Stimulated activated CD4-positive, alpha-beta T cell treated with anti-CD3 and anti-CD28 coated beads, Interleukin-12 subunit alpha, Interleukin-12 subunit beta, amount 100 ng/mL, for 4 hours (primary cell): Measurements from ENCODE around the gene METTL27.
"Not testable (repeated sequence)": the region's sequence is repeated elsewhere in the genome, so short reads cannot be mapped to it uniquely, and the experiment has no call there.

Experiments
- DNase-seq: peaks from one replicate; pipeline ENCODE4 v3.0.0-alpha.2; 2020

METTL27 gene

DNA sequence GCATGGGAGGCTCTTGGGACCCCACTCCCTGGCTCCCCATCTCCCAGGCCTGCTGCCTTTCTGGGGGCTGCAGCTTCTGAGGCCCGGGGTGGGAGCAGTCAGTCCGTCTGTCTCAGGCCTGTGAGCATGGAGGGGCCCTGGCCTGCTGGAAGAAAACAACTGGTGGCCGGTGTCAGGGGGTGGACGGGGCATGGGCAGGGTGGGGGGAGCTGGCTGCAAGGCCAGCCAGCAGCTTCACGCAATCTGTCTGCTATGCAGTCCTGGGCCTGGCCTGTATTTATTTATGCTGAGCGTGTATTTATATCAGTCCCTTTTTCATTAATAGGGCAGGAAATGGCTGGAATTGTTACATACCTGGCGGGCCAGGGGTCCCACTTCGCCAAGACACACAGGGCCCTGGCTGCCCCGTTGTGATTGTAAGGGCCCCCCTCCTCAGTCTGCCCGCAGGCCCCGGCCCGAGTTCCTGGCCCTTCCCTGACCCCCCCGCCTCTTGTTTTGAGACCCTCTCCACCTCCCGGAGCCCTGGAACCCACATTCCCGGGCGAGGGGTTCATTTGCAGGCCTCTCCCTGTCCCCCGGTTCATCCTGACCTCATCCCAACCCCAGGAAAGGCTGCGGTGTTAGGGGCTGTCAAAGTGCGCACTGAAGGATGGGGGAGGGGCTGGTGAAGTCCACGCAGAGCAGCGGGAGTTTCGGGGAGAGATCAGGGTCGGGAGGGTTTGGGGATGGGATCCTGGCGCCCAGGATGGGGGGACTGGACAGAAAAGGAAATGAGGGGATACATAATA, 26.9 kb upstream of the METTL27 start:
- no peak for DNase-seq

DNA sequence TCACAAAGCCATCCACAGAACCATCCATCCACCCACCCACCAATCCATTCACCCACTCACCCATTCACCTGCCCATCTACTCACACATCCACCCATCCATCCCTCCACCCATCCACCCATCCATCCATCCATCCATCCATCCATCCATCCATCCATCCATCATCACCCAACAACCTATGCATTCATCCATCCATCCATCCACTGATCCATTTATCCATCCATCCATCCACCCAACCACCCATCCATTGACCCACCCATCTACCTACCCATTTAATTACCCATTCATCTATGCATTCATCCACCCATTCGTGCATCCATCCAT, 24.1 kb upstream of the METTL27 start:
- no peak for DNase-seq

DNA sequence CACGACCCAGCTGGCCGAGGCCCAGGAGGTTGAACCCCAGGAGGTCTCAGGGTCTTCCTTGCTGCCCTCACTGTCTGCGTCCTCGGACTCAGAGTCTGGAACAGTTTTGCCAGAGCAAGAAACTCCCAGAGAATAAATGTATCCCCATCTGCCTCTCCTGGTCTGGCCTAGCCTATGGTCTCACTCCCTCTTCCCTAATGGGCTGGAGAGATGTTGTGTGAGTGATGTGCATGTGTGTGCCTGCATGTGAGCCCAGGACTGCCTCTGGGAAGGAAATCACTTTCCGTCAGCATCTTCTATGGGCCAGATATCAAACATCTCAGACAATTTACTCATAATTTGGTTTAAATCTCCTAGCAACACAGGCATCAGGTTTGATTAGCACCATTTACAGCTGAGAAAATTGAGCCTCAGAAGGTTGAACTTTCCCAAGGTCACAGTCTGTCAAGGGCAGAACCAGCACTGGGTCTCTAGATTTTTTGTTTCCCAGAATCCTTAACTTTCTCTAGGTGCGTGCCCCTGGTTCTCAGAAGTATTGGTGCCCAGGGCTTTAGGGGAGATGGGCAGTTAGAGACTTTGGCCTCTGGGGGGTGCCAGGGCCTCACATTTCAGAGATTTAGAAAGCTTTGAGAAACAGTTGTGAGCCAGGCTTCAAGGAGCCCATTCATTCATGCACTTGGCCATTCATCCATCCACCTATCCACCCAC, 23.6 kb upstream of the METTL27 start:
- DNase-seq: no peak

DNA sequence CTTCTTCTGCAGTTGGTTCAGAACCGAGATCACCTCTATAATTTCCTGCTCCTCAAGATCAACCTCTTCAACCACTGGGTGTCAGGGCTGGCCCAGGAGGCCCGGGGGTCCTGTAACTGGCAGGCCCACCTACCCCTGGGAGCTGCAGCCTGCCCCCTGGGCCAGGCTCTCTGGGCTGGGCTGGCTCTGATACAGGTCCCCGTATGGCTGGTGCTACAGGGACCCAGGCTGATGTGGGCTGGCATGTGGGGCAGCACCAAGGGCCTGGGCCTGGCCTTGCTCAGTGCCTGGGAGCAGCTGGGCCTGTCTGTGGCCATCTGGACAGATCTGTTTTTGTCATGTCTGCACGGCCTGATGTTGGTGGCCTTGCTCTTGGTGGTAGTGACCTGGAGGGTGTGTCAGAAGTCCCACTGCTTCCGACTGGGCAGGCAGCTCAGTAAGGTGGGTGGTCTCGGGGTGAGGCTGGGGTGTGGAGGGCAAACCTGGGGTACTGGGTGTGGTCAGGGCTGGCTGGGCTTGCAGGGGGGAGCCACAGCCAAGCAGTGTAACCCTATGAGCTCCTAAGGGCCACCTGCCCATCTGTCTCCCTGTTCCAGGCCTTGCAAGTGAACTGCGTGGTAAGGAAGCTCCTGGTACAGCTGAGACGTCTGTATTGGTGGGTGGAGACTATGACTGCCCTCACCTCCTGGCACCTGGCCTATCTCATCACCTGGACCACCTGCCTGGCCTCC, 22.8 kb upstream of the METTL27 start:
- DNase-seq: no peak

DNA sequence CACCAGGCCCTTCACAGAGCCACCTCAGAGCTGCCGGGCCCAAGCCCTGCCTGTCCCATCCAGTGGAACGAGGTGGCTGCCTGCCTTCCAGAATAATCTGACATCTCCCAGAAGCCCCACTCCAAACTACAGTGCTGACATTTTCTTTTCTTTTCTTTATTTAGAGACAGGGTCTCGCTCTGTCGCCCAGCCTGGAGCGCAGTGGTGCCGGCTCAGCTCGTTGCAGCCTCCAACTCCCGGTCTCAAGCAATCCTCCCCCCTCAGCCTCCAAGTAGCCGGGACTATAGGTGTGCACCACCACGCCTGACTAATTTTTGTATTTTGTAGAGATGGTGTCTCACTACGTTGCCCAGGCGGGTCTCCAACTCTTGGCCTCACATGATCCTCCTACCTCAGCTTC, 19.0 kb upstream of the METTL27 start:
- DNase-seq: no peak

DNA sequence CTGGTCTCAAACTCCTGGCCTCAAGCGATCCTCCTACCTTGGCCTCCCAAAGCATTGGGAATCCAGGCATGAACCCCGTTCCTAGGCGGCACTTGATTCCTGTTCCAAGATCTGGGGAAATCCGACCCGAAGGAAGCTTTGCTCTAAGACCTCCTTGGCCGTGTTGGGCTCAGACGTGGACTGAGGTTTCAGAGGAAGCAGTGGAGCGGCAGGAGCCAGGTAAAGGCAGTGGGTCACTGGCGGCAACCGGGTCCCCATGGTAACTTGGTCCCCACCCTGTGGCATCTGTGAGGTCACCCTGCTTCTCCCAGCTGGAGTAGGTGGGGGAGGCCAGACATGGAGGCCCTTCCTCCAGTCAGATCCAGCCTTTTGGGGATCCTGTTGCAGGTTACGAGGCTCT, 18.5 kb upstream of the METTL27 start, which contains the start of gene TMEM270:
TSS of gene TMEM270 (plus strand) at position 301 of the 400 bp plus-strand sequence. CDS start at position 337, 36 bp downstream.
- DNase-seq: no peak

DNA sequence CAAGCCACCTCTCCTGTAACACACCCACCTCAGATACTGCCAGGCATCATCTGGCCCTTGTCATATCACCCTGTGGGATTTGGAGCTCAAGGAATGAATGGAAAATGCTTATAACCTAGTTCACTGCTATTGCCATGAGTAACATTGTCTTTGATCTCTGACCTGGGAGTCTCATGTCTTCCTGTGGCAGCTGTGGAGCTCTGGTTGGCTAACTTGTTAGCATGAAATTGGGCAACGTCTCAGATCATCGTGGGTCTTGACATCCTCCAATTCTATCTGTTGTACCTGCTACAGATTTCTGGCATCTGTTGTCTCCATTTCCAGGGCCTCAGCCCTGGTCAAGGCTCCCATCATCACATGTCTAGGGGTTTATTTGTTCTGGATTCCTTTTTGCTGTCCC, 16.5 kb upstream of the METTL27 start:
- no peak for DNase-seq

DNA sequence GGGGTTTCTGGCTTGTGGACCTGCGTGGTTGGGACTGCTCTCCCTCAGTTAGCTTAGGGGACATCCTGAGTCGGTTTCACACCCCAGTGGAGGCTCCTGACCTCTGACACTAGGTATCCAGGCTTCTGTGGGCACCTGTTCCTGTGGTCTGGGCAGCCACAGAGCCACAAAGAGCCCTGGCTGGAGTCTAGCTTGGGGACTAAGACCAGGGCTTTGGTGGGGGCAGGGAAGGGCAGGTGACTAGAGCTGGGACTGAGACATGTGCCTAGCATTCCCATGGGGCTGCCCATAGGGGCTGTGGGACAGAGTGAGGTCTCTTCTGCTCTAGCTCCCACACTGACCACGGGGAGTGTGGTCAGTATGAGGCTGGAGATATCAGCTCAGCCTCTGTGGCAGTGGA, 14.6 kb upstream of the METTL27 start:
- no peak for DNase-seq

DNA sequence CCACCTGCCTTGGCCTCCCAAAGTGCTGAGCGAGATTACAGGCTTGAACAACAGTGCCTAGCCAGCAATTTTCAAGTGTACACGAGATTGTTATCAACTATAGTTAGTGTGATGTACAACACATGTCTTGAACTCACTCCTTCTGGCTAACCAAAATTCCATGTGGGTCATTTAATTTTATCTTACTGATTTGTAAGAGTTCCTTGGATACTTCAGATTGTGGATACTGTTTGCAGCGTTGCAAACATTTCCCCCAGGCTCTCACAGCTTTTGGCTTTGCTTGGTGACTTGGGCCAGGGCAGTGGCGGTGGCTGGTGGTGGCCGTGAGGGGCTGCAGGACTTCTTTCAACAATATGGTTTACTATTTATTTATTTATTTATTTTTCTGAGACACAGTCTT, 10.2 kb upstream of the METTL27 start:
- no peak for DNase-seq

DNA sequence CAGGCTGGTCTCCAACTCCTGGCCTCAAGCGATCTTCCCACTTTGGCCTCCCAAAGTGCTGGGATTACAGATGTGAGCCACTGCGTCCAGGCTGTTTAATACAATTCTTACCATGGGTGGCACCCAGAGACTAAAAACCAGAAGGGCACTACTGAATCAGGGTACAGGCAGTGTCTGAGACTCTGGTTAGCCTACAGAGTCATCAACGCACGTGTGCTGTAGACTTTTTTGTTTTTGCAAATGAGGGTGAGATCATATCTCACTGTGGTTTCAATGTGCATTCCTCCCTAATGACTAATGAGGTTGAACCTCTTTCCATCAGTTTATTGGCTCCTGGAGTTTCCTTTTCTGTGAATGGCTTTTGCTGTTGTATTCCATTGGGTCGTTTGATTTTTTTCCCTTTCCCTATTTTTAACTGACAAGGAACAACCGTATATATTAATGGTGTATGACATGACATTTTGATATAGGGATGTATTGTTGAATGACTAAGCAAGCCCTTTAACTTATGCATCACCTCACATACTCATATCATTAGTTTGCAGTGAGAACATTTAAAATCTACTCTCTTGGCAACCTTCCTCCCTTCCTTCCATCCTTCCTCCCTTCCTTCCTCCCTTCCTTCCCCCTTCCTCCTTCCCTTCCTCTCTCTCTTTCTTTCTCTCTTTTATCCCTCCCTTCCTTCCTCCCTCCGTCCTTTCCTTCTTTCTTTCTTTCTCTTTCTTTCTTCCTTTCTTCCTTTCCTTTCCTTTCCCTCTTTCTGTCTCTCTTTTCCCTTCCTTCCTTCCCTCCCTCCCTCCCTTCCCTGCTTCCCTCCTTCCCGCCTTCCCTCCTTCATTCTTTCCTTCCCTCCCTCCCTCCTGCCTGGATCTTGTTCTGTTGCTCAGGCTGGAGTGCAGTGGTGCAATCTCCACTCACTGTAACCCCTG, 9.4 kb upstream of the METTL27 start:
- no peak for DNase-seq

DNA sequence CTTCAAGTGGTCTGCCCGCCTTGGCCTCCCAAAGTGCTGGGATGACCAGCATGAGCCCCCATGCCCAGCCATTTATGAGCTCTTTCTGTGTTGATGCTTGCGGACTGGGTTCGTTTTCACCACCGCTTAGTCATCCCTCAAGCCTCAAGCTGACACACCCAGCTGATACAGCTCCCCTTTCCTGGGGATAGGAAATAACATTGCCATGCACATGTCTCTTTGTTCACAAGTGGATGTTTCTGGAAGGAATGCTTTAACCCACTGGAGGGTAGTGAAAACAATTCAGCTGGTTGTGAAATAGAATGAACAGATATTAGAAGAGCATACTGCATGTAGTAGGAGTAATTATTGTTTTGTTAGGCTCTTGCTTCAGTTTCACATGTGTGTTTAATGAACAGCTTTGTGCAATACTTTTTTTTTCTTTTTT, 8.5 kb upstream of the METTL27 start:
- DNase-seq: no peak

DNA sequence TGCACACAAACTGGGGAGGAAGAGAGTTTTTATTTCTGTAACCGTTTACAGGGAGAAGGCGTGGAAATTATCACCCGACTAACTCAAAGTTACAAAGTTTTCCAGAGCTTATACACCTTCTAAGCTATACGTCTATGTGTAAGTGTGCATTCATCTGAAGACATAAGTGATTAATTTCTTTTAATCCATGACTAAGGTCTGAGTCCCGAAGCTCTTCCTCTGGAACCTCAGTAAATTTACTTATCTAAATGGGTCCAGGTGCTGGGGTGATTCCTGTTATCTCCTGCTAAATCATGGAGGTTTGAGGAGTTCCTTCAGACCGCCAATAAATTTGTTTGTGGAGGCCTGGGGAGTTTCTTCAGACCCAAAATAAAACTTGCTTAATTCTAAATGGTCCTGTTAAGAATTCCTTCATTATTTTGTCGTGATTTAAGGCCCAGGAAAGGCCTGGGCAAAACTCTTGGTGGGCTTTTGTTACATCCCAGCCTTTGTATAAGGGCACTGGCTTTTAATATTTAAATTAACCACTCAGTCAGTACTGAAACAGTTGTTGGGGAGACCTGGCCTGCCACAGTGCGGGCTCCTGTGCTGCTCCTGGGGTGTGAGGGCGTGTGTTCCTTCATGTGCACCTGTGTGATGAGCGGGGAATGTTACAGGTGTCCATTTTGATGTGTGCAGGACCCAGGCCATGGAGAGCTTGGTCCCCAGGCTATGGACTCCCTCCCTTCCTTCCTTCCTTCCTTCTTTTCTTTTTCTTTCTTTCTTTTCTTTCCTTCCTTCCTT, 5.8 kb upstream of the METTL27 start:
- DNase-seq: no peak

DNA sequence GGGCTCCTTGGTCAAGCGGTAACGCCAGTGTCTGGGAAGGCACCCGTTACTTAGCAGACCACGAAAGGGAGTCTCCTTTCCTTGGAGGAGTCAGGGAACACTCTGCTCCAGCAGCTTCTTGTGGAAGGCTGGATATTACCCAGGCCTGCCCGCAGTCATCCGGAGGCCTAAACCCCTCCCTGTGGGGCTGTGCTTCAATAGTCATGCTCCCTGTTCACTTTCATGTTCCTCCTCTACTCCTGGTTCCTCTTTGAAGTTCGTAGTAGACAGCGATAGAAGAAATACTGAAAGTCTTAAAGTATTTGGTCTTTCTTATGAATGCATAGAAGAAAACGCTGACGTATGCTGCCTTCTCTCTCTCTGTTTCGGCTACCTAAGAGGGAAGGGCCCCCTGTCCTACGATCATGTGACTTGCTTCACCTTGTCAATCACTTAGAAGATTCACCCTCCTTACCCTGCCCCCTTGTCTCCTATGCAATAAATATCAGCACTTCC, 3.4 kb upstream of the METTL27 start:
- DNase-seq: not testable (repeated sequence)

DNA sequence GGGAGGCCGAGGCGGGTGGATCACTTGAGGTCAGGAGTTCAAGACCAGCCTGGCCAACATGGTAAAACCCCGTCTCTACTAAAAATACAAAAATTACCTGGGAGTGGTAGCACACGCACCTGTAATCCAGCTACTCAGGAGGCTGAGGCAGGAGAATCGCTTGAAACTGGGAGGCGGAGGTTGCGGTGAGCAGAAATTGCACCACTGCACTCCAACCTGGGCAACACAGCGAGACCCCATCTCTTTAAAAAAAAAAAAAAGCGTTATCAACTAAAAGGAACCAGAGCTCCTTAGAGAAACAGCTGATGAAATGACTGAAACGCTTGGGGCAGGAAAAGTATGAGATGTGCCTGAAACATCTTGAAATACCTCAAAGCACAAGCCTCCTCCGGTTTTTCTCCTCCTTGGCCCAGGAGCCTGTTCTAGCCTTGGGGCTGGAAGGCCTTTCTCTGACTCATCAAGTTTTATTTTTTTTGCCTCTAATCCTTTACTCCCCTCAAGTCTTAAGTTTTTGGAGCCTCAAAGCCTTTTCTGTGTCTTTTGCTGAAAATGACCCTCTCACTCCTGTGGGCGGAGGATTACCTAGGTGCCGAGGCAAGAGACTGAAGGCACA, 2.6 kb upstream of the METTL27 start:
- DNase-seq: no peak

DNA sequence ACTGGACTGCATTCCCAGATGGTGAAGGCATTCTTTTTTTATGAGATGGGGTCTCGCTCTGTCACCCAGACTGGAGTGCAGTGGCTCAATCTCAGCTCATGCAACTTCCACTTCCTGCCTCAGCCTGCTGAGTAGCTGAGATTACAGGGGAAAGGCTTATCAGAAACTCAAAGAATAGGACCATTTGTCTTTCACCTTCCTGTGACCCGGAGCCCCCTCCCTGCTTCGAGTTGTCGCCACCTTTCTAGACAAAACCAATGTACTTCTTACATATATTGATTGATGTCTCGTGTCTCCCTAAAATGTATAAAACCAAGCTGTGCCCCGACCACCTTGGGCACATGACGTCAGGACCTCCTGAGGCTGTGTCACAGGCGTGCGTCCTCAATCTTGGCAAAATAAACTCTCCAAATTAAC, 1.8 kb upstream of the METTL27 start:
- DNase-seq: no peak

DNA sequence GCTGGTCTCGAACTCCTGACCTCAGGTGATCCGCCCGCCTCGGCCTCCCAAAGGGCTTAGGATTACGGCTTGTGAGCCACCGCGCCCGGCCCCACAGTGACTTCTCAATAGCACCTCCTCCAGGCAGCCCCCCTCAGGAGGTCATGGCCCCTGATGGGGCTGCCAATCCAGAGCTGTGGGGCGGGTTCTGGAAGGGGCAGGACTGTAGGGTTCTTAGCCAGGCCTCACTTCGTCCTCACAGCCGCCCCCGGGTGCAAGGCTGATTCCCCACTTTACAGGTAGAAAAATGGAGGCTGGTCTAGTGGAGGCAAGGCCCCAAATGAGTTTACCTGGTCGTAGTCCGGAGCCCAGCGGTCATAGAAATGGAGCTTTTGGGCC, 638 bp downstream of the METTL27 start:
- no peak for DNase-seq

DNA sequence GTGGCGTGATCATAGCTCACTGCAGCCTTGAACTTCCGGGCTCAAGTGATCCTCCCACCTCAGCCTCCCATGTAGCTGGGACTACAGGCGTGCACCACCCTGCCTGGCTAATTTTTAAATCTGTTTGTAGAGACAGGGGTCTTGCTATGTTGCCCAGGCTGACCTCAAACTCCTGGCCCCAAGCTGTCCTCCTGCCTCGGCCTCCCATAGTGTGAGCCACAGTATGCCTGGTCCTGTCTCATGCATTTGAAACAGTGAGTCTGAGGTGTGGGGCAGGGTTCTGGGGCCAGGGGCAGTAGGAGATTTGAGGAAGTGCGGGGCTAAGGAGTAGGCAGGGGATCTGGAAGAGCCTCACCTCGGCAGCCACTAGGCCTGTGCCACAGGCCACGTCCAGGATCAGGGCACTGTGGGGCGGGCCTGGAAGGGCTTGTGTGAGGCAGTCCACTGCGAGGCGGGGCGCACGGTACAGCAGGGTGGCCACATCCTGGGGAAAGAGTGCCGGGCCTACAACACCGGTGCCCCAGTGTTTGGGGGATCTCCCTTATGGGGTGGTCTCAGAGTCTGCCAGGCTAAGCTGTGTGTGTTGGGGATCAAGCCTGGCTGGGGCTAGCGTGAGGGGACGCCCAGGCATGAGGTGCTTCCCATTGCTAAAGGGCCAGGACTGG, 1.5 kb downstream of the METTL27 start:
- no peak for DNase-seq

DNA sequence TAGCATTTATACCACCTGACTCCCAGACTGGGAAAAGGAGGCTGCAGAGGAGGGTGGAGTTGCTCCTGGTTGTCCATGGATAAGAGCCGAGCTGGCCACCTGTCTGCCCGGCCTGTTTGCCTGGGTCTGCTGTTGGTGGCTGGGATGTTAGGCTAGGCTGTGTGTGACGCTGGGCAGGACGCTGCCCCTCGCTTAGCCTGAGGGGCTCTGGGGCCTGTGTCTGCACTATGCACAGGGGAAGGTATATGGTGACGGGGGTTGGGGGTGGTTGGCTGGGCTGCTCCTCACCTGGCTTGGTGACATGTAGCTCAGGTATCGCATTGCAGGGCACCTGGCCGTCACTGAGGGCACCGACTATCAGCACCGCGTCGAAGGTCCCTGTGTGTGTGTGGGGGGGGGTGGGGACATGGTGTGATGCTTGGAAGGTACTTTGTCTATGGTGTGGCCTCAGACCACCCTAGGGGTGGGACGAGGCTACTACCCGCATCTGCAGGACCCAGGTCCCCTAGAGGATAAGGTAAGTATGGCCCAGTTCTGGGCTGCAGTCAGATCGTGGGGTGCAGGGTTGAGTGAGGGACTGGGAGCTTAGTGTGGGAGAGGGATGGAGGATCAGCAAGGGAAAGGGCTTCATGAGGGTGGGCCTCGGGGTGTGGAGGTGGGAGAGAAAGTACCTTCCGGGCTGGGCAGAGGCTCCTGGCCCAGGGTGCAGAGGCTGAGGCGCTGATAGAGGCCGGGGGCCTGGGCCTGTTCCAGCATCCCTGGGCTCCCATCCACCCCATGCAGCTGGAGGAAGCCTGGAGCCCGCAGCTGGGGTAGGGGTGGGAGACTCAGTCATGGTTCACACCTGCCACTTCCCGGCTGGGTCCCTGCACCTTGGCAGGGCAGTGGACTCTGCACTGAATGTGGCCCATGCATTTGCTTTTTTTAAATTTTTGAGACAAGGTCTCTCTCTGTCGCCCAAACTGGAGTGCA, 2.3 kb downstream of the METTL27 start:
- DNase-seq: no peak

DNA sequence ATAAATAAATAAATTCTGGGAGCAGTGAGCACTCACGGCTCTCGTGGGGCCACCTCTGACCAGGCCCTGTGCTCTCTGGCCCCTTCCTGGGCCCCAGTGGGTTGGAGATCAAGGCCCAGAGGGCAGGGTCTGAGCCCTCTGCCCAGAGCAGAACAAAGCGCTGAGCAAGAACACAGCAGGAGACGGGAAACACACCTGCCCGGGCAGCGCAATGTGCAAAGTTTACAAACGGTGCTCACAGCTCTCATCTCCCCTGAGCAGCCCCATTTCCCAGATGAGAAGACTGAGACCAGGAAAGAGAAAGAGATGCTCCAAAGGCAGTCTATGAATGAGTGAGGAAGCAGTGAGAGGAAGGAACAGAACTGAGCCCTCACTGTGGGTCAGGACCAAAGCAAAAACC, 3.0 kb downstream of the METTL27 start:
- DNase-seq: no peak

DNA sequence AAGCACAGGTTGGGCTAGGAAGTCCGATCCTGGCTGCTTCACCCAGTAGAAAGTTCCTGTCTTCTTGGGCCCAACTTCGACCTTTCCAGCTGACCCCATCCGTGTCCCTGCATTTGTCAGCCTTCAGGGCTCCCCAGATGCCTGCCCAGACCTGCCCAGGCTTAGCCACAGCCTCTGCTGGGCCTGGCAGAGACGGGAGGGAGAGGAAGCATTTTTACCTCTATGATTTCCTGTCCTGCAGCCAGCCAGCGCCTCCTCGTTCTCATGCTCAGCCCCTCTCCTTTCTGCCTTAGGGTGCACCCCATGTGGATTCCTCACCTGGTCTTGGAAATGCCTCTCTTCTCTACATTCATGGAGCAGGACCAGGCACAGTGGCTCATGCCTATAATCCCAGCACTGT, 3.7 kb downstream of the METTL27 start:
- no peak for DNase-seq
